GM12878 (cell line): ENCODE measurements around the gene SNAPC2. TPM values are rescaled to one million over a fixed set of nuclear protein-coding genes. Genes with fewer than 3 reads are reported as not detected.

Experiments used
- CHD4 ChIP-seq: fragments of 200-600 bp; sonication (generic); IDR thresholded peaks from 2 replicates; pipeline ENCODE4 v1.6.1; 2016; ENCODE audit warnings: mild to moderate bottlenecking
- CREM ChIP-seq: IDR thresholded peaks from 2 replicates; pipeline ENCODE4 v1.6.1; 2014; ENCODE audit warnings: antibody characterized with exemption, low read depth
- EZH2 ChIP-seq: IDR thresholded peaks from 2 replicates; pipeline ENCODE4 v1.6.1; 2012; ENCODE audit warnings: low read depth, mild to moderate bottlenecking, control low read depth, inconsistent platforms, low read length, borderline replicate concordance; ENCODE audit not compliant: control insufficient read depth
- MEF2A ChIP-seq: IDR thresholded peaks from 2 replicates; pipeline ENCODE4 v1.6.1; 2011; ENCODE audit warnings: low read depth, mild to moderate bottlenecking, low read length, moderate library complexity; ENCODE audit not compliant: insufficient read depth
- MEF2B ChIP-seq: fragments of 450-650 bp; IDR thresholded peaks from 2 replicates; pipeline ENCODE4 v1.6.1; 2018; ENCODE audit warnings: mild to moderate bottlenecking, moderate library complexity; ENCODE audit not compliant: partially characterized antibody, poor library complexity, severe bottlenecking
- MYB ChIP-seq: fragments of 150-350 bp; IDR thresholded peaks from 2 replicates; pipeline ENCODE4 v1.6.1; 2014; ENCODE audit warnings: mild to moderate bottlenecking, low read depth, low read length, borderline replicate concordance
- NFYA ChIP-seq: IDR thresholded peaks from 2 replicates; pipeline ENCODE4 v1.6.1; 2011; ENCODE audit warnings: low read depth, mild to moderate bottlenecking, low read length, improper control_type of control experiment, borderline replicate concordance
- POLR2AphosphoS2 ChIP-seq: IDR thresholded peaks from 2 replicates; pipeline ENCODE4 v1.6.1; 2011; ENCODE audit warnings: low read depth, mild to moderate bottlenecking, low read length, improper control_type of control experiment, moderate library complexity
- SMAD5 ChIP-seq: IDR thresholded peaks from 2 replicates; pipeline ENCODE4 v1.6.1; 2016; ENCODE audit warnings: antibody characterized with exemption, low read depth
- TAF1 ChIP-seq: IDR thresholded peaks from 2 replicates; pipeline ENCODE4 v1.6.1; 2011; ENCODE audit warnings: mild to moderate bottlenecking, low read depth, low read length, borderline replicate concordance
- TARDBP ChIP-seq: IDR thresholded peaks from 2 replicates; pipeline ENCODE4 v1.6.1; 2016; ENCODE audit warnings: borderline replicate concordance
- YY1 ChIP-seq: IDR thresholded peaks from 2 replicates; pipeline ENCODE4 v1.6.1; 2011; ENCODE audit warnings: low read depth, mild to moderate bottlenecking, low read length
- ZZZ3 ChIP-seq: IDR thresholded peaks from 2 replicates; pipeline ENCODE4 v1.6.1; 2011; ENCODE audit warnings: low read depth; ENCODE audit not compliant: control insufficient read depth, insufficient read length
- polyA plus RNA-seq, 11 experiments: library from polyadenylated mRNA; depleted of rRNA in 4 of 11; unstranded in 6 of 11; stranded (reverse) in 5 of 11; fragments of >200 nt; fragmentation: Nextera tagmentation in 4 of 11; fragmentation: Illumina TruSeq in 1 of 11; extraction: Ambion mirVana in 4 of 11; extraction: Trizol in 1 of 11; gene quantifications; 1 replicate in 1 of 11; 2 replicates in 10 of 11; pipeline versions ENCODE4 v1.2.1 to v1.2.3, GENCODE V29; 2011 to 2016; ENCODE audit warnings: inconsistent platforms in 2 of 11, missing spikeins in 2 of 11, low read depth in 1 of 11
- total RNA-seq, 4 experiments: library from RNA; depleted of rRNA in 3 of 4; stranded (reverse); fragments of >200 nt in 3 of 4; fragmentation: Illumina TruSeq in 1 of 4; extraction: Trizol in 1 of 4; gene quantifications; 2 replicates each; pipeline versions ENCODE4 v1.2.1 to v1.2.3, GENCODE V29; 2013 to 2021
- TF ChIP-seq, protein P1 (sequence below): fragments of 450-650 bp; IDR thresholded peaks from 2 replicates; pipeline ENCODE4 v1.6.1; 2016; ENCODE audit warnings: mild to moderate bottlenecking
- TF ChIP-seq, protein P2 (sequence below): IDR thresholded peaks from 2 replicates; pipeline ENCODE4 v1.6.1; 2012; ENCODE audit warnings: mild to moderate bottlenecking, low read depth, low read length
- TF ChIP-seq, protein P3 (sequence below): fragments of 450-650 bp; IDR thresholded peaks from 2 replicates; pipeline ENCODE4 v1.6.1; 2014; ENCODE audit warnings: mild to moderate bottlenecking
- TF ChIP-seq, protein P4 (sequence below): IDR thresholded peaks from 2 replicates; pipeline ENCODE4 v1.6.1; 2011; ENCODE audit warnings: low read depth, mild to moderate bottlenecking, low read length, moderate library complexity, borderline replicate concordance; ENCODE audit errors: extremely low read depth
- TF ChIP-seq, protein P5 (sequence below): IDR thresholded peaks from 2 replicates; pipeline ENCODE4 v1.6.1; 2012; ENCODE audit warnings: low read length, inconsistent platforms
- TF ChIP-seq, protein P6 (sequence below): fragments of 450-650 bp; IDR thresholded peaks from 2 replicates; pipeline ENCODE4 v1.6.1; 2017; ENCODE audit warnings: borderline replicate concordance

The SNAPC2 gene
- total and polyA plus RNA-seq, 10 of the 15 experiments (the other 5 are each of a cell fraction or from before 2014, with no cell fraction given) = 0.19 to 20.8 (median 12.6) TPM

DNA sequence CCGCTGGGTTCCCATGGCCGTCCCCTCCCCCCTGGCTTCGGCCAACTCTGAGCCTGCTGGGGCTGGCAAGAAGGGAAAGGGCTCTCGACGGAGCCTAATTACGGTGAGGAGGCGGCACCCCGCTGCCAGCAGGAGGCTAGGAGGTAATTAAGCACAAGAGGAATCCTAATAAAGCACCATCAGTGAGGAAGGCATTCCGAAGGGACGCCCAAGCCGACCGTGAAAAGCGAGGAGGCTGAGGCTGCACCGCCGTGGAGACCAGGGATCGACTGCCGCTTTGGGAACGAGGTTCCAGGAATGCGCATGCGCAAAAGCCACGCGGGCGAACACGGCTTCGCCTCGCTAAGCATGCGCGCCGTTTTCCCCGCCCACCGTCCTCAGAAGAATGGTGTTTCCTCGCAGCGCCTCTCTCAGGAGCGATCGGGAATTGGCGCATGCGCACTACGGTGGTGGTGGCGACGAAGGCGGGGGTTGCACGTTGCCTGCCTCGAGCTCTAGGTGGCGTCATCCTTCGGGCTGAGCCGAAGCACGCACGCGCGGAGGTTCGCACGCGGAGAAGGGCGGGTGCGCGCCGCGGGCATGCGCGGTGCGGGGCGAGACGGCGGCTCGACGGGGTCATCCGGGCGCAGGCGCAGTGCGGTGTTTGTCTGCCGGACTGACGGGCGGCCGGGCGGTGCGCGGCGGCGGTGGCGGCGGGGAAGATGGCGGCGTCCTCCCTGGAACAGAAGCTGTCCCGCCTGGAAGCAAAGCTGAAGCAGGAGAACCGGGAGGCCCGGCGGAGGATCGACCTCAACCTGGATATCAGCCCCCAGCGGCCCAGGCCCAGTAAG lies 16.7 kb upstream of the SNAPC2 start, which contains the start of gene MAP2K7 (continued):
- TF ChIP-seq, protein P1, sequence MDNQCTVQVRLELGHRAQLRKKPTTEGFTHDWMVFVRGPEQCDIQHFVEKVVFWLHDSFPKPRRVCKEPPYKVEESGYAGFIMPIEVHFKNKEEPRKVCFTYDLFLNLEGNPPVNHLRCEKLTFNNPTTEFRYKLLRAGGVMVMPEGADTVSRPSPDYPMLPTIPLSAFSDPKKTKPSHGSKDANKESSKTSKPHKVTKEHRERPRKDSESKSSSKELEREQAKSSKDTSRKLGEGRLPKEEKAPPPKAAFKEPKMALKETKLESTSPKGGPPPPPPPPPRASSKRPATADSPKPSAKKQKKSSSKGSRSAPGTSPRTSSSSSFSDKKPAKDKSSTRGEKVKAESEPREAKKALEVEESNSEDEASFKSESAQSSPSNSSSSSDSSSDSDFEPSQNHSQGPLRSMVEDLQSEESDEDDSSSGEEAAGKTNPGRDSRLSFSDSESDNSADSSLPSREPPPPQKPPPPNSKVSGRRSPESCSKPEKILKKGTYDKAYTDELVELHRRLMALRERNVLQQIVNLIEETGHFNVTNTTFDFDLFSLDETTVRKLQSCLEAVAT = 0 out of 2 replicates have a peak, but pooled peaks have one; percentile 27
- TF ChIP-seq MEF2A = no peak
- TF ChIP-seq, protein P2, sequence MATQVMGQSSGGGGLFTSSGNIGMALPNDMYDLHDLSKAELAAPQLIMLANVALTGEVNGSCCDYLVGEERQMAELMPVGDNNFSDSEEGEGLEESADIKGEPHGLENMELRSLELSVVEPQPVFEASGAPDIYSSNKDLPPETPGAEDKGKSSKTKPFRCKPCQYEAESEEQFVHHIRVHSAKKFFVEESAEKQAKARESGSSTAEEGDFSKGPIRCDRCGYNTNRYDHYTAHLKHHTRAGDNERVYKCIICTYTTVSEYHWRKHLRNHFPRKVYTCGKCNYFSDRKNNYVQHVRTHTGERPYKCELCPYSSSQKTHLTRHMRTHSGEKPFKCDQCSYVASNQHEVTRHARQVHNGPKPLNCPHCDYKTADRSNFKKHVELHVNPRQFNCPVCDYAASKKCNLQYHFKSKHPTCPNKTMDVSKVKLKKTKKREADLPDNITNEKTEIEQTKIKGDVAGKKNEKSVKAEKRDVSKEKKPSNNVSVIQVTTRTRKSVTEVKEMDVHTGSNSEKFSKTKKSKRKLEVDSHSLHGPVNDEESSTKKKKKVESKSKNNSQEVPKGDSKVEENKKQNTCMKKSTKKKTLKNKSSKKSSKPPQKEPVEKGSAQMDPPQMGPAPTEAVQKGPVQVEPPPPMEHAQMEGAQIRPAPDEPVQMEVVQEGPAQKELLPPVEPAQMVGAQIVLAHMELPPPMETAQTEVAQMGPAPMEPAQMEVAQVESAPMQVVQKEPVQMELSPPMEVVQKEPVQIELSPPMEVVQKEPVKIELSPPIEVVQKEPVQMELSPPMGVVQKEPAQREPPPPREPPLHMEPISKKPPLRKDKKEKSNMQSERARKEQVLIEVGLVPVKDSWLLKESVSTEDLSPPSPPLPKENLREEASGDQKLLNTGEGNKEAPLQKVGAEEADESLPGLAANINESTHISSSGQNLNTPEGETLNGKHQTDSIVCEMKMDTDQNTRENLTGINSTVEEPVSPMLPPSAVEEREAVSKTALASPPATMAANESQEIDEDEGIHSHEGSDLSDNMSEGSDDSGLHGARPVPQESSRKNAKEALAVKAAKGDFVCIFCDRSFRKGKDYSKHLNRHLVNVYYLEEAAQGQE = no peak
- TF ChIP-seq, protein P3, sequence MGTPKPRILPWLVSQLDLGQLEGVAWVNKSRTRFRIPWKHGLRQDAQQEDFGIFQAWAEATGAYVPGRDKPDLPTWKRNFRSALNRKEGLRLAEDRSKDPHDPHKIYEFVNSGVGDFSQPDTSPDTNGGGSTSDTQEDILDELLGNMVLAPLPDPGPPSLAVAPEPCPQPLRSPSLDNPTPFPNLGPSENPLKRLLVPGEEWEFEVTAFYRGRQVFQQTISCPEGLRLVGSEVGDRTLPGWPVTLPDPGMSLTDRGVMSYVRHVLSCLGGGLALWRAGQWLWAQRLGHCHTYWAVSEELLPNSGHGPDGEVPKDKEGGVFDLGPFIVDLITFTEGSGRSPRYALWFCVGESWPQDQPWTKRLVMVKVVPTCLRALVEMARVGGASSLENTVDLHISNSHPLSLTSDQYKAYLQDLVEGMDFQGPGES = no peak
- TF ChIP-seq POLR2AphosphoS2 = peak; percentile 94
- TF ChIP-seq, protein P4, sequence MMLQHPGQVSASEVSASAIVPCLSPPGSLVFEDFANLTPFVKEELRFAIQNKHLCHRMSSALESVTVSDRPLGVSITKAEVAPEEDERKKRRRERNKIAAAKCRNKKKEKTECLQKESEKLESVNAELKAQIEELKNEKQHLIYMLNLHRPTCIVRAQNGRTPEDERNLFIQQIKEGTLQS = peak; percentile 35; the same call in 1 of the 2 replicates
- TF ChIP-seq MEF2B = peak; percentile 89
- TF ChIP-seq TARDBP = no peak
- TF ChIP-seq, protein P5, sequence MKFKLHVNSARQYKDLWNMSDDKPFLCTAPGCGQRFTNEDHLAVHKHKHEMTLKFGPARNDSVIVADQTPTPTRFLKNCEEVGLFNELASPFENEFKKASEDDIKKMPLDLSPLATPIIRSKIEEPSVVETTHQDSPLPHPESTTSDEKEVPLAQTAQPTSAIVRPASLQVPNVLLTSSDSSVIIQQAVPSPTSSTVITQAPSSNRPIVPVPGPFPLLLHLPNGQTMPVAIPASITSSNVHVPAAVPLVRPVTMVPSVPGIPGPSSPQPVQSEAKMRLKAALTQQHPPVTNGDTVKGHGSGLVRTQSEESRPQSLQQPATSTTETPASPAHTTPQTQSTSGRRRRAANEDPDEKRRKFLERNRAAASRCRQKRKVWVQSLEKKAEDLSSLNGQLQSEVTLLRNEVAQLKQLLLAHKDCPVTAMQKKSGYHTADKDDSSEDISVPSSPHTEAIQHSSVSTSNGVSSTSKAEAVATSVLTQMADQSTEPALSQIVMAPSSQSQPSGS = no peak
- TF ChIP-seq ZZZ3 = no peak
- TF ChIP-seq, protein P6, sequence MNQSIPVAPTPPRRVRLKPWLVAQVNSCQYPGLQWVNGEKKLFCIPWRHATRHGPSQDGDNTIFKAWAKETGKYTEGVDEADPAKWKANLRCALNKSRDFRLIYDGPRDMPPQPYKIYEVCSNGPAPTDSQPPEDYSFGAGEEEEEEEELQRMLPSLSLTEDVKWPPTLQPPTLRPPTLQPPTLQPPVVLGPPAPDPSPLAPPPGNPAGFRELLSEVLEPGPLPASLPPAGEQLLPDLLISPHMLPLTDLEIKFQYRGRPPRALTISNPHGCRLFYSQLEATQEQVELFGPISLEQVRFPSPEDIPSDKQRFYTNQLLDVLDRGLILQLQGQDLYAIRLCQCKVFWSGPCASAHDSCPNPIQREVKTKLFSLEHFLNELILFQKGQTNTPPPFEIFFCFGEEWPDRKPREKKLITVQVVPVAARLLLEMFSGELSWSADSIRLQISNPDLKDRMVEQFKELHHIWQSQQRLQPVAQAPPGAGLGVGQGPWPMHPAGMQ = no peak
- TF ChIP-seq TAF1 = peak; percentile 61; the same call in 1 of the 2 replicates
- TF ChIP-seq SMAD5 = peak; percentile 51; the same call in 1 of the 2 replicates
- no peak for TF ChIP-seq NFYA
- TF ChIP-seq MYB = peak; percentile 25; the same call in 1 of the 2 replicates
- no peak for TF ChIP-seq CREM
- TF ChIP-seq CHD4 = no peak
- peak; percentile 95 for TF ChIP-seq YY1
- no peak for TF ChIP-seq EZH2
